Tibial nerve (tissue), 4 donors: ENCODE results near the gene TTC12.

Source experiments
- EP300 ChIP-seq, 2 donors: sonication (generic); formaldehyde crosslinking; IDR thresholded peaks; one replicate each; pipeline ENCODE4 v1.6.1; 2017; ENCODE audit warnings: antibody characterized with exemption in 2 of 2, mild to moderate bottlenecking in 1 of 2
- TF ChIP-seq, protein P1 (sequence below), 5 experiments: fragments of 200-600 bp in 3 of 5; fragments of 450-650 bp in 2 of 5; sonication (generic) in 3 of 5; IDR thresholded peaks; one replicate each; pipeline ENCODE4 v1.5.1; 2016 to 2019; ENCODE audit warnings: antibody characterized with exemption in 5 of 5, mild to moderate bottlenecking in 3 of 5, moderate library complexity in 2 of 5

DNA sequence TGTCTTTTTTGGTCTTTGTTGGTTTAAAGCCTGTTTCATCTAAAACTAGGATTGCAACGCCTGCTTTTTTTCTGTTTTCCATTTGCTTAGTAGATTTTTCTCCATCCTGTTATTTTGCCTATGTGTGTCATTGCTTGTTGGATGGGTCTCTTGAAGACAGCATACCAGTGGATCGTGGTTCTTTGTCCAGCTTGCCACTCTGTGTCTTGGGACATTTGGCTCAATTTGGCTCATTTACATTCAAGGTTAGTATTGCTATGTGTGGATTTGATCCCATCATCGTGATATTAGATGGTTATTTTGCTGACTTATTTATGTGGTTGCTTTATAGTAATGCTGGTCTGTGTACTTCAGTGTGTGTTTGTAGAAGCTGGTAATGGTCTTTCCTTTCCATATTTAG lies 41.8 kb downstream of the TTC12 start:
- TF ChIP-seq, protein P1, sequence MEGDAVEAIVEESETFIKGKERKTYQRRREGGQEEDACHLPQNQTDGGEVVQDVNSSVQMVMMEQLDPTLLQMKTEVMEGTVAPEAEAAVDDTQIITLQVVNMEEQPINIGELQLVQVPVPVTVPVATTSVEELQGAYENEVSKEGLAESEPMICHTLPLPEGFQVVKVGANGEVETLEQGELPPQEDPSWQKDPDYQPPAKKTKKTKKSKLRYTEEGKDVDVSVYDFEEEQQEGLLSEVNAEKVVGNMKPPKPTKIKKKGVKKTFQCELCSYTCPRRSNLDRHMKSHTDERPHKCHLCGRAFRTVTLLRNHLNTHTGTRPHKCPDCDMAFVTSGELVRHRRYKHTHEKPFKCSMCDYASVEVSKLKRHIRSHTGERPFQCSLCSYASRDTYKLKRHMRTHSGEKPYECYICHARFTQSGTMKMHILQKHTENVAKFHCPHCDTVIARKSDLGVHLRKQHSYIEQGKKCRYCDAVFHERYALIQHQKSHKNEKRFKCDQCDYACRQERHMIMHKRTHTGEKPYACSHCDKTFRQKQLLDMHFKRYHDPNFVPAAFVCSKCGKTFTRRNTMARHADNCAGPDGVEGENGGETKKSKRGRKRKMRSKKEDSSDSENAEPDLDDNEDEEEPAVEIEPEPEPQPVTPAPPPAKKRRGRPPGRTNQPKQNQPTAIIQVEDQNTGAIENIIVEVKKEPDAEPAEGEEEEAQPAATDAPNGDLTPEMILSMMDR (IDR thresholded peaks at IDR 0.05), result no peak
- no peak for TF ChIP-seq EP300 (IDR thresholded peaks at IDR 0.05)
